GM23338 (cell line): Measurements from ENCODE around the gene INPP5D. TPM values are rescaled to one million over a fixed set of nuclear protein-coding genes. Genes with fewer than 3 reads are reported as not detected.
A peak's percentile ranks its signal among the peaks of the same experiment; 100 is the strongest.

Source experiments
- ATAC-seq: fragments of 200-7000 bp; cut with Tn5 transposase; 3 replicates; pipeline ENCODE4 v1.9.1; 2020
- DNase-seq: peaks from one replicate; pipeline ENCODE4 v3.0.0-alpha.2; 2015; ENCODE audit warnings: low spot score
- H2AFZ ChIP-seq: fragments of 200-600 bp; sonication (generic); 2 replicates; pipeline ENCODE4 v1.8.0; 2016; ENCODE audit warnings: antibody characterized with exemption, mild to moderate bottlenecking, moderate library complexity
- H3F3A ChIP-seq: fragments of 200-600 bp; sonication (generic); replicated peaks from 2 replicates; pipeline ENCODE4 v1.8.0; 2017; ENCODE audit warnings: antibody characterized with exemption, mixed run types, low read depth
- H3K27ac ChIP-seq: fragments of 200-600 bp; sonication (generic); 2 replicates; pipeline ENCODE4 v1.6.1; 2016; ENCODE audit warnings: low read depth
- H3K27me3 ChIP-seq: fragments of 200-600 bp; sonication (generic); 2 replicates; pipeline ENCODE4 v1.8.0; 2016; ENCODE audit warnings: mild to moderate bottlenecking, mixed run types, moderate library complexity; ENCODE audit not compliant: insufficient read depth
- H3K36me3 ChIP-seq: fragments of 200-600 bp; sonication (generic); 2 replicates; pipeline ENCODE4 v1.8.0; 2016; ENCODE audit warnings: mild to moderate bottlenecking; ENCODE audit not compliant: insufficient read depth
- H3K4me1 ChIP-seq: fragments of 200-600 bp; sonication (generic); 2 replicates; pipeline ENCODE4 v1.8.0; 2016; ENCODE audit warnings: mild to moderate bottlenecking, moderate library complexity; ENCODE audit not compliant: insufficient read depth
- H3K4me2 ChIP-seq: fragments of 200-600 bp; sonication (generic); 2 replicates; pipeline ENCODE4 v1.7.1; 2017; ENCODE audit warnings: mixed run types
- H3K4me3 ChIP-seq: fragments of 200-600 bp; sonication (generic); 2 replicates; pipeline ENCODE4 v1.6.1; 2016; ENCODE audit warnings: mixed run types
- H3K79me2 ChIP-seq: fragments of 200-600 bp; sonication (generic); replicated peaks from 2 replicates; pipeline ENCODE4 v1.8.0; 2017; ENCODE audit warnings: mild to moderate bottlenecking; ENCODE audit not compliant: insufficient read depth
- H3K9me2 ChIP-seq: fragments of 200-600 bp; sonication (generic); 2 replicates; pipeline ENCODE4 v1.8.0; 2017; ENCODE audit not compliant: insufficient read depth
- H4K20me1 ChIP-seq: fragments of 200-600 bp; sonication (generic); replicated peaks from 2 replicates; pipeline ENCODE4 v1.8.0; 2017; ENCODE audit warnings: mild to moderate bottlenecking; ENCODE audit not compliant: insufficient read depth
- H3K27ac Mint-ChIP-seq: 2 replicates; pipeline ENCODE4 v1.8.0; 2020; ENCODE audit warnings: inconsistent platforms, mild to moderate bottlenecking, moderate library complexity, mixed read lengths
- H3K27me3 Mint-ChIP-seq: 3 replicates; pipeline ENCODE4 v1.8.0; 2022; ENCODE audit warnings: low read depth, mild to moderate bottlenecking, moderate library complexity, mixed read lengths, inconsistent platforms; ENCODE audit not compliant: insufficient read depth, poor library complexity
- H3K36me3 Mint-ChIP-seq: 3 replicates; pipeline ENCODE4 v1.8.0; 2021; ENCODE audit warnings: low read depth, mild to moderate bottlenecking, inconsistent platforms, moderate library complexity, mixed read lengths
- H3K4me1 Mint-ChIP-seq: 3 replicates; pipeline ENCODE4 v1.8.0; 2020; ENCODE audit warnings: mild to moderate bottlenecking, inconsistent platforms, mixed read lengths
- H3K4me3 Mint-ChIP-seq: 3 replicates; pipeline ENCODE4 v1.8.0; 2021; ENCODE audit warnings: moderate library complexity, mild to moderate bottlenecking, inconsistent platforms, mixed read lengths
- H3K9me3 Mint-ChIP-seq: 3 replicates; pipeline ENCODE4 v1.8.0; 2020; ENCODE audit warnings: moderate library complexity, mild to moderate bottlenecking, inconsistent platforms, mixed read lengths
- EZH2 ChIP-seq: fragments of 200-600 bp; sonication (generic); IDR thresholded peaks from one replicate; pipeline ENCODE4 v1.8.0; 2017; ENCODE audit warnings: antibody characterized with exemption, mild to moderate bottlenecking, low read depth; ENCODE audit not compliant: unreplicated experiment
- EZH2phosphoT487 ChIP-seq: fragments of 200-600 bp; sonication (generic); IDR thresholded peaks from one replicate; pipeline ENCODE4 v1.8.1; 2018; ENCODE audit warnings: antibody characterized with exemption; ENCODE audit not compliant: unreplicated experiment
- NANOG ChIP-seq: IDR thresholded peaks from 2 replicates; pipeline ENCODE4 v1.6.1; 2016; ENCODE audit warnings: antibody characterized with exemption, borderline replicate concordance
- STAT1 ChIP-seq: IDR thresholded peaks from one replicate; pipeline ENCODE4 v1.6.1; 2016; ENCODE audit warnings: antibody characterized with exemption; ENCODE audit not compliant: unreplicated experiment
- ZNF114 ChIP-seq: fragments of 250-450 bp; sonication (Bioruptor Pico); IDR thresholded peaks from 2 replicates; pipeline ENCODE4 v1.5.0; 2020; ENCODE audit warnings: mild to moderate bottlenecking, moderate library complexity
- ZNF331 ChIP-seq: fragments of 250-450 bp; sonication (Bioruptor Pico); IDR thresholded peaks from 2 replicates; pipeline ENCODE4 v1.5.0; 2020; ENCODE audit warnings: low read depth, mild to moderate bottlenecking, moderate library complexity
- ZNF462 ChIP-seq: fragments of 250-450 bp; sonication (Bioruptor Pico); IDR thresholded peaks from 2 replicates; pipeline ENCODE4 v1.5.0; 2020; ENCODE audit warnings: mild to moderate bottlenecking, moderate library complexity
- polyA plus RNA-seq: library from polyadenylated mRNA; unstranded; fragments of >200 nt; fragmentation: Nextera tagmentation; extraction: Ambion mirVana; gene quantifications from 2 replicates; pipeline ENCODE4 v1.2.1, GENCODE V29; 2016
- total RNA-seq: library from RNA; depleted of rRNA; stranded (reverse); fragments of >200 nt; shearing (Covaris generic); gene quantifications from 2 replicates; pipeline ENCODE4 v1.2.3, GENCODE V29; 2014

The INPP5D gene
- total and polyA plus RNA-seq, 2 experiments from 2014 or later = 6.6 to 8.3 TPM

- ATAC-seq = no peak
- no peak overlapping the region for H2AFZ ChIP-seq
- H3K79me2 ChIP-seq = no peaks in the 10 kb centered on the region
- no peaks in the 10 kb centered on the region for H3K27me3 ChIP-seq
- no peak overlapping the region for H3K4me3 ChIP-seq
- H3K36me3 ChIP-seq = no peaks in the 10 kb centered on the region; the same call in 1 of the 2 replicates
- H3K4me3 Mint-ChIP-seq = no peak overlapping the region
- H3K4me2 ChIP-seq = no peak overlapping the region
- H3K4me1 ChIP-seq = no peaks in the 10 kb centered on the region
- H3K9me2 ChIP-seq = no peaks in the 10 kb centered on the region
- no peak overlapping the region for H3K27ac Mint-ChIP-seq
- TF ChIP-seq ZNF114 (CRISPR knock-in tag) (no peak), ZNF462 (CRISPR knock-in tag) (no peak), STAT1 (no peak), NANOG (no peak), EZH2 (no peak)
- H3K27me3 Mint-ChIP-seq = peaks cover 5% of the 10 kb centered on the region
- no peak for DNase-seq
- H3K27ac ChIP-seq = no peak overlapping the region
- peaks cover 14% of the 10 kb centered on the region for H3K4me1 Mint-ChIP-seq
- H4K20me1 ChIP-seq = no peaks in the 10 kb centered on the region
- H3K36me3 Mint-ChIP-seq = peaks cover 7% of the 10 kb centered on the region; the same call in 2 of the 3 replicates
- peaks cover 10% of the 10 kb centered on the region for H3K9me3 Mint-ChIP-seq
- H3F3A ChIP-seq = no peaks in the 10 kb centered on the region
Observed at GRCh38 chr2:233198026-233198425, 137.9 kb downstream of the INPP5D start.

DNA sequence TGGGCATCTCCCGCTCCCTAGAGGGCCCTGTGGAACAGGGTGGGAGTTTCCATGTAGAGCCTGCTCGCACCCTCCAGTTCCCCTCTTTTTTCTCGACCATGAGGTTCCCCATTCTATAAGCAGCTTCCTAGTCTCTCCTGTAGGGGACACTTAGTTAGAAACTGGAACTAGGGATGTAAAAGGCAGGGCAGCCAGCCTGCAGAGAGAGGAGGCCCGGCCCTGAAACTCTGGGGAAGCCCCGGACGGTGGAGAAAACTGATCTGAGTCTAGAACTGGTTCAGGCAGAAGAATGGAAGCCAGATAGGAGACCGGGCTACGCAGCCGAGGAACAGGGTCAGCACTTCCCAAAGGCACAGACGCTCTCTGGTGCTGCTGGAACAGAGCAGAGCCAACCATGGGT is 139.7 kb downstream of the INPP5D start:
- Mint-ChIP-seq H3K9me3 (peaks cover 18% of the 10 kb centered on the region), H3K4me3 (no peak overlapping the region), H3K36me3 (peaks cover 19% of the 10 kb centered on the region), H3K4me1 (peaks cover 14% of the 10 kb centered on the region), H3K27me3 (peaks cover 9% of the 10 kb centered on the region), H3K27ac (no peak overlapping the region)
- DNase-seq (peak; percentile 22), ATAC-seq (peak; percentile 71)
- Histone ChIP-seq H3K9me2 (no peaks in the 10 kb centered on the region), H4K20me1 (no peaks in the 10 kb centered on the region), H3F3A (no peaks in the 10 kb centered on the region), H3K36me3 (no peaks in the 10 kb centered on the region; the same call in 1 of the 2 replicates), H3K4me3 (no peak overlapping the region), H3K27me3 (no peaks in the 10 kb centered on the region), H3K79me2 (no peaks in the 10 kb centered on the region), H2AFZ (no peak overlapping the region), H3K4me1 (no peaks in the 10 kb centered on the region), H3K4me2 (no peak overlapping the region), H3K27ac (no peak overlapping the region)
- TF ChIP-seq ZNF462 (CRISPR knock-in tag) (no peak), NANOG (no peak), ZNF331 (CRISPR knock-in tag) (no peak), EZH2 (no peak), EZH2phosphoT487 (no peak)
